ENCODE measurements around the gene PDE4D. TPM values are rescaled to one million over a fixed set of nuclear protein-coding genes. Genes with fewer than 3 reads are reported as not detected.

PDE4D gene
- total and polyA plus RNA-seq, 10 of the 15 experiments (the other 5 are each of a cell fraction or from before 2014, with no cell fraction given), result 0.87 to 4.1 (median 2.2) TPM

DNA sequence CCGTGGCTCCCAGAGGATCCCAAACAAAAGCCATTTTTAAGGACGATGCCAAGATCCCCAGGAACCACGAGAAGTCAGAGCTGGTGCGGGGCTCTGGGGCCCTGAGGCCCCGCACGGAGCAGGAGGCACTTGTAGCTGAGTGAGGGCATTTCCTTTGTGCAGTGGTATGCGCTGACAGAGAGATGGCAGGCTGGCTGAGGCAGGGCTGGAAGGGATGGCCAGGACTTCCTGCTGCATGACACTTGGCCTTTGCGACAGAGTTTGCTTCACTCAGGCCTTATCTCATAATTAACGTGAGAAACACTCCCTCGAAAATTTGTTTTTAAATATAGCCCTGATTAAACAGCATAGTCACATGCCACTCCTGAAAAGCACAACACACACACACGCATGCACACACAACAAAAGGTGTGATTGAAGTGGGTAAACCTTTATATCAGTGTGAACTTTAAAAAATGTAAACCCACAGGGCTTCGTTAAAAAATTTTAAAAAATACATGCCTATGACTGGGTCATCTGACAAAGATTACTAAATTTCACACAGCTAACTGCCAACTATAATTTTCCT, 536.6 kb downstream of the PDE4D start:
- ChIA-PET SMC1A (ENCODE audit: uncharacterized antibody, unreplicated experiment) (no interaction called here), RAD21 (ENCODE audit: unreplicated experiment) (no interaction called here), POLR2A (no interaction called here), CTCF (interaction anchor here (1.5 to 4.3 kb wide), 3 partner anchors 11 to 140 kb away, joined by 3 to 31 read pairs (median 4); no protein-coding TSS in a partner anchor)
- Histone ChIP-seq H4K20me1 (ENCODE audit: control insufficient read depth, insufficient read depth) (no peaks in the 10 kb centered on the region), H3K4me1 (ENCODE audit: control insufficient read depth, insufficient read depth, low read length) (no peaks in the 10 kb centered on the region), H3K9ac (ENCODE audit: control insufficient read depth, insufficient read depth, low read length) (no peak overlapping the region), H2AFZ (ENCODE audit: control insufficient read depth, low read depth, low read length) (no peak overlapping the region), H3K79me2 (ENCODE audit: control insufficient read depth, insufficient read depth, low read length) (no peaks in the 10 kb centered on the region), H3K36me3 (ENCODE audit: control insufficient read depth in 2 of 2, insufficient read depth in 2 of 2, low read length in 1 of 2) (no peaks in the 10 kb centered on the region), H3K4me2 (ENCODE audit: control insufficient read depth, insufficient read depth) (no peak overlapping the region), H3K27ac (ENCODE audit: control insufficient read depth, insufficient read depth) (no peak overlapping the region), H3K9me3 (replicated peaks; ENCODE audit: control insufficient read depth, insufficient read depth, low read length) (no peaks in the 10 kb centered on the region), H3K27me3 (replicated peaks in 1 of 2; ENCODE audit: control insufficient read depth in 2 of 2, insufficient read depth in 2 of 2, low read length in 1 of 2) (no peaks in the 10 kb centered on the region; a peak in 1 of 4 replicates), H3K4me3 (no peak overlapping the region)
- BruUV-seq (replicated peaks), result no TSS peak
- WGBS (ENCODE audit: insufficient coverage, insufficient replicate concordance, low lambda C conversion rate, missing lambda C conversion rate), result 43% methylated on average over 12 of the region's 12 CpGs
- ATAC-seq (no peak), DNase-seq (ENCODE audit: low read depth, low spot score) (no peak), FAIRE-seq (no peak)
- intact Hi-C loops (cut with micrococcal nuclease; ENCODE audit: unreplicated experiment) (no loop called here), in situ Hi-C loops (cut with MboI) (no loop called here)
- TF ChIP-seq POLR2A (IDR thresholded peaks at IDR 0.05; ENCODE audit: low read depth, low read length) (no peak), RAD21 (IDR thresholded peaks at IDR 0.05; ENCODE audit: insufficient read depth, low read depth, low read length) (no peak), TCF7 (IDR thresholded peaks at IDR 0.05; ENCODE audit: borderline replicate concordance) (no peak), JUNB (IDR thresholded peaks at IDR 0.05) (no peak)
- TF ChIP-seq, protein P1, sequence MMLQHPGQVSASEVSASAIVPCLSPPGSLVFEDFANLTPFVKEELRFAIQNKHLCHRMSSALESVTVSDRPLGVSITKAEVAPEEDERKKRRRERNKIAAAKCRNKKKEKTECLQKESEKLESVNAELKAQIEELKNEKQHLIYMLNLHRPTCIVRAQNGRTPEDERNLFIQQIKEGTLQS (IDR thresholded peaks at IDR 0.05; ENCODE audit: borderline replicate concordance, extremely low read depth, low read depth, low read length), result no peak

GRCh38 chr5:59354811-59355210, 538.7 kb downstream of the PDE4D start:
- intact Hi-C loops (cut with micrococcal nuclease; ENCODE audit: unreplicated experiment) (no loop called here), in situ Hi-C loops (cut with MboI) (no loop called here)
- Histone ChIP-seq H3K4me2 (ENCODE audit: control insufficient read depth, insufficient read depth) (no peak overlapping the region), H3K4me1 (ENCODE audit: control insufficient read depth, insufficient read depth, low read length) (no peaks in the 10 kb centered on the region), H4K20me1 (ENCODE audit: control insufficient read depth, insufficient read depth) (no peaks in the 10 kb centered on the region), H3K27ac (ENCODE audit: control insufficient read depth, insufficient read depth) (no peak overlapping the region), H3K36me3 (ENCODE audit: control insufficient read depth in 2 of 2, insufficient read depth in 2 of 2, low read length in 1 of 2) (no peaks in the 10 kb centered on the region), H3K9ac (ENCODE audit: control insufficient read depth, insufficient read depth, low read length) (no peak overlapping the region), H3K27me3 (replicated peaks in 1 of 2; ENCODE audit: control insufficient read depth in 2 of 2, insufficient read depth in 2 of 2, low read length in 1 of 2) (no peaks in the 10 kb centered on the region; a peak in 1 of 4 replicates), H2AFZ (ENCODE audit: control insufficient read depth, low read depth, low read length) (no peak overlapping the region), H3K4me3 (no peak overlapping the region), H3K9me3 (replicated peaks; ENCODE audit: control insufficient read depth, insufficient read depth, low read length) (no peaks in the 10 kb centered on the region), H3K79me2 (ENCODE audit: control insufficient read depth, insufficient read depth, low read length) (no peaks in the 10 kb centered on the region)
- no peak for DNase-seq (ENCODE audit: low read depth, low spot score)
- ChIA-PET RAD21 (ENCODE audit: unreplicated experiment) (no interaction called here), SMC1A (ENCODE audit: uncharacterized antibody, unreplicated experiment) (interaction anchor here (0.9 to 1.5 kb wide), 2 partner anchors 12 to 13 kb away, joined by 3 to 4 read pairs; no protein-coding TSS in a partner anchor), CTCF (interaction anchor here (1.3 to 2.6 kb wide), 4 partner anchors 10 to 319 kb away, joined by 4 to 11 read pairs (median 5); no protein-coding TSS in a partner anchor), POLR2A (no interaction called here)
- ATAC-seq, result no peak
- no TSS peak for BruUV-seq (replicated peaks)
- WGBS (ENCODE audit: insufficient coverage, insufficient replicate concordance, low lambda C conversion rate, missing lambda C conversion rate), result 7% methylated on average over 1 of the region's 1 CpG
- no peak for FAIRE-seq
- TF ChIP-seq SMAD1 (IDR thresholded peaks at IDR 0.05; ENCODE audit: low read depth, partially characterized antibody) (no peak), BMI1 (IDR thresholded peaks at IDR 0.05; ENCODE audit: borderline replicate concordance) (no peak), BCL11A (IDR thresholded peaks at IDR 0.05; ENCODE audit: low read depth, low read length) (no peak), RUNX3 (IDR thresholded peaks at IDR 0.05; ENCODE audit: low read length) (no peak), TAF1 (IDR thresholded peaks at IDR 0.05; ENCODE audit: borderline replicate concordance, low read depth, low read length) (no peak)
- TF ChIP-seq, protein P2, sequence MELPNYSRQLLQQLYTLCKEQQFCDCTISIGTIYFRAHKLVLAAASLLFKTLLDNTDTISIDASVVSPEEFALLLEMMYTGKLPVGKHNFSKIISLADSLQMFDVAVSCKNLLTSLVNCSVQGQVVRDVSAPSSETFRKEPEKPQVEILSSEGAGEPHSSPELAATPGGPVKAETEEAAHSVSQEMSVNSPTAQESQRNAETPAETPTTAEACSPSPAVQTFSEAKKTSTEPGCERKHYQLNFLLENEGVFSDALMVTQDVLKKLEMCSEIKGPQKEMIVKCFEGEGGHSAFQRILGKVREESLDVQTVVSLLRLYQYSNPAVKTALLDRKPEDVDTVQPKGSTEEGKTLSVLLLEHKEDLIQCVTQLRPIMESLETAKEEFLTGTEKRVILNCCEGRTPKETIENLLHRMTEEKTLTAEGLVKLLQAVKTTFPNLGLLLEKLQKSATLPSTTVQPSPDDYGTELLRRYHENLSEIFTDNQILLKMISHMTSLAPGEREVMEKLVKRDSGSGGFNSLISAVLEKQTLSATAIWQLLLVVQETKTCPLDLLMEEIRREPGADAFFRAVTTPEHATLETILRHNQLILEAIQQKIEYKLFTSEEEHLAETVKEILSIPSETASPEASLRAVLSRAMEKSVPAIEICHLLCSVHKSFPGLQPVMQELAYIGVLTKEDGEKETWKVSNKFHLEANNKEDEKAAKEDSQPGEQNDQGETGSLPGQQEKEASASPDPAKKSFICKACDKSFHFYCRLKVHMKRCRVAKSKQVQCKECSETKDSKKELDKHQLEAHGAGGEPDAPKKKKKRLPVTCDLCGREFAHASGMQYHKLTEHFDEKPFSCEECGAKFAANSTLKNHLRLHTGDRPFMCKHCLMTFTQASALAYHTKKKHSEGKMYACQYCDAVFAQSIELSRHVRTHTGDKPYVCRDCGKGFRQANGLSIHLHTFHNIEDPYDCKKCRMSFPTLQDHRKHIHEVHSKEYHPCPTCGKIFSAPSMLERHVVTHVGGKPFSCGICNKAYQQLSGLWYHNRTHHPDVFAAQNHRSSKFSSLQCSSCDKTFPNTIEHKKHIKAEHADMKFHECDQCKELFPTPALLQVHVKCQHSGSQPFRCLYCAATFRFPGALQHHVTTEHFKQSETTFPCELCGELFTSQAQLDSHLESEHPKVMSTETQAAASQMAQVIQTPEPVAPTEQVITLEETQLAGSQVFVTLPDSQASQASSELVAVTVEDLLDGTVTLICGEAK (IDR thresholded peaks at IDR 0.05; ENCODE audit: borderline replicate concordance), result no peak
- TF ChIP-seq, protein P1 (IDR thresholded peaks at IDR 0.05; ENCODE audit: borderline replicate concordance, extremely low read depth, low read depth, low read length), result no peak
- TF ChIP-seq, protein P3, sequence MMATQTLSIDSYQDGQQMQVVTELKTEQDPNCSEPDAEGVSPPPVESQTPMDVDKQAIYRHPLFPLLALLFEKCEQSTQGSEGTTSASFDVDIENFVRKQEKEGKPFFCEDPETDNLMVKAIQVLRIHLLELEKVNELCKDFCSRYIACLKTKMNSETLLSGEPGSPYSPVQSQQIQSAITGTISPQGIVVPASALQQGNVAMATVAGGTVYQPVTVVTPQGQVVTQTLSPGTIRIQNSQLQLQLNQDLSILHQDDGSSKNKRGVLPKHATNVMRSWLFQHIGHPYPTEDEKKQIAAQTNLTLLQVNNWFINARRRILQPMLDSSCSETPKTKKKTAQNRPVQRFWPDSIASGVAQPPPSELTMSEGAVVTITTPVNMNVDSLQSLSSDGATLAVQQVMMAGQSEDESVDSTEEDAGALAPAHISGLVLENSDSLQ (IDR thresholded peaks at IDR 0.05), result no peak

All from GM12878 (cell line).